ENCODE measurements around the gene OR52H1. TPM values are rescaled to one million over a fixed set of nuclear protein-coding genes. Genes with fewer than 3 reads are reported as not detected.
A peak's percentile ranks its signal among the peaks of the same experiment; 100 is the strongest.
"Not testable (repeated sequence)": the region's sequence is repeated elsewhere in the genome, so short reads cannot be mapped to it uniquely, and the experiment has no call there.

The OR52H1 gene
- total RNA-seq, result 1 to 10 TPM in 1 of 4 donors, under 1 TPM in 1, not detected in 2; 0.48 to 1.8 TPM

GRCh38 chr11:5548440-5548839 is at the start of gene OR52H1:
TSS of gene OR52H1 (minus strand) at chr11:5548540. CDS start at chr11:5545505, 3,035 bp downstream.
- DNase-seq (ENCODE audit: low spot score), result no peak
- ATAC-seq (ENCODE audit: low FRiP score), result no peak
- no peak for TF ChIP-seq CTCF (IDR thresholded peaks at IDR 0.05)

GRCh38 chr11:5597953-5598352 is 49.6 kb upstream of the OR52H1 start:
- DNase-seq (ENCODE audit: low spot score) (no peak), ATAC-seq (ENCODE audit: low FRiP score) (no peak)
- no peak for TF ChIP-seq CTCF (IDR thresholded peaks at IDR 0.05)

- peak; percentile 94 for ATAC-seq (ENCODE audit: low FRiP score)
- no peak for TF ChIP-seq CTCF (IDR thresholded peaks at IDR 0.05)
- DNase-seq (ENCODE audit: low spot score), result peak; percentile 33
Measured at GRCh38 chr11:5596607-5597201, 48.4 kb upstream of the OR52H1 start, which contains the start of gene TRIM6. TSS of gene TRIM6 (plus strand) at chr11:5596637. CDS start at chr11:5596898, 261 bp downstream.

- no peak for TF ChIP-seq CTCF (IDR thresholded peaks at IDR 0.05)
- DNase-seq (ENCODE audit: low spot score) (no peak), ATAC-seq (ENCODE audit: low FRiP score) (no peak)
Measured at GRCh38 chr11:5593146-5593545, 44.8 kb upstream of the OR52H1 start.

GRCh38 chr11:5592615-5593014 is 44.3 kb upstream of the OR52H1 start:
- DNase-seq (ENCODE audit: low spot score), result no peak
- no peak for ATAC-seq (ENCODE audit: low FRiP score)
- TF ChIP-seq CTCF (IDR thresholded peaks at IDR 0.05), result no peak

- ATAC-seq (ENCODE audit: low FRiP score) (no peak), DNase-seq (ENCODE audit: low spot score) (no peak)
- TF ChIP-seq CTCF (IDR thresholded peaks at IDR 0.05), result no peak
Measured at GRCh38 chr11:5591613-5592012, 43.3 kb upstream of the OR52H1 start.

- ATAC-seq (ENCODE audit: low FRiP score), result not testable (repeated sequence)
Measured at GRCh38 chr11:5589906-5590305, 41.6 kb upstream of the OR52H1 start.

GRCh38 chr11:5584458-5584857 is 36.1 kb upstream of the OR52H1 start:
- not testable (repeated sequence) for DNase-seq (ENCODE audit: low spot score); ATAC-seq (ENCODE audit: low FRiP score)

More at GRCh38 chr11:5589906-5590305, 41.6 kb upstream of the OR52H1 start:
- not testable (repeated sequence) for DNase-seq (ENCODE audit: low spot score)
